Neutrophil (primary cell): ENCODE measurements around the gene GULP1.

Source experiments
- H3K27ac ChIP-seq: fragments of 200-600 bp; sonication (generic); 2 replicates; pipeline ENCODE4 v1.5.1; 2016; ENCODE audit warnings: mild to moderate bottlenecking, moderate library complexity
- H3K27me3 ChIP-seq: fragments of 200-600 bp; sonication (generic); 2 replicates; pipeline ENCODE4 v1.6.0; 2016; ENCODE audit warnings: mild to moderate bottlenecking
- H3K36me3 ChIP-seq: fragments of 200-600 bp; sonication (generic); 2 replicates; pipeline ENCODE4 v1.5.1; 2017
- H3K4me1 ChIP-seq, 2 experiments: fragments of 200-600 bp in 1 of 2; sonication (generic) in 1 of 2; 1 replicate in 1 of 2; 2 replicates in 1 of 2; pipeline versions ENCODE4 v1.5.1 to v1.6.1; 2013 to 2016; ENCODE audit warnings: low read depth in 1 of 2, low read length in 1 of 2, mild to moderate bottlenecking in 1 of 2, moderate library complexity in 1 of 2; ENCODE audit not compliant: control insufficient read depth in 1 of 2, insufficient read depth in 1 of 2
- H3K4me3 ChIP-seq, 2 experiments: fragments of 200-600 bp in 1 of 2; sonication (generic) in 1 of 2; 1 replicate in 1 of 2; 2 replicates in 1 of 2; pipeline ENCODE4 v1.5.1; 2013 to 2016; ENCODE audit warnings: low read depth in 1 of 2, low read length in 1 of 2, mild to moderate bottlenecking in 1 of 2, moderate library complexity in 1 of 2
- H3K9me3 ChIP-seq: fragments of 200-600 bp; sonication (generic); 2 replicates; pipeline ENCODE4 v1.5.1; 2016
- CTCF ChIP-seq: fragments of 200-600 bp; sonication (generic); IDR thresholded peaks from 2 replicates; pipeline ENCODE4 v1.5.1; 2016; ENCODE audit warnings: antibody characterized with exemption

GULP1 gene

GRCh38 chr2:188326669-188327301 lies 35.1 kb downstream of the GULP1 start:
- H3K27me3 ChIP-seq = no peaks in the 10 kb centered on the region
- H3K4me1 ChIP-seq = no peaks in the 10 kb centered on the region
- no peaks in the 10 kb centered on the region for H3K9me3 ChIP-seq
- no peak for TF ChIP-seq CTCF
- H3K36me3 ChIP-seq = no peaks in the 10 kb centered on the region
- no peak overlapping the region for H3K4me3 ChIP-seq
- no peak overlapping the region for H3K27ac ChIP-seq

GRCh38 chr2:188327518-188328213 lies 36.0 kb downstream of the GULP1 start:
- Histone ChIP-seq H3K4me3 (no peak overlapping the region), H3K27me3 (no peaks in the 10 kb centered on the region), H3K27ac (no peak overlapping the region), H3K9me3 (no peaks in the 10 kb centered on the region), H3K36me3 (no peaks in the 10 kb centered on the region), H3K4me1 (no peaks in the 10 kb centered on the region)
- TF ChIP-seq CTCF = no peak

- Histone ChIP-seq H3K27me3 (no peaks in the 10 kb centered on the region), H3K4me1 (no peaks in the 10 kb centered on the region), H3K4me3 (no peak overlapping the region), H3K36me3 (no peaks in the 10 kb centered on the region), H3K9me3 (no peaks in the 10 kb centered on the region), H3K27ac (no peak overlapping the region)
- TF ChIP-seq CTCF = no peak
Observed at GRCh38 chr2:188328419-188328818, 36.7 kb downstream of the GULP1 start.

GRCh38 chr2:188330316-188331053 lies 38.8 kb downstream of the GULP1 start:
- Histone ChIP-seq H3K4me3 (no peak overlapping the region), H3K27ac (no peak overlapping the region), H3K4me1 (no peaks in the 10 kb centered on the region), H3K9me3 (no peaks in the 10 kb centered on the region), H3K27me3 (no peaks in the 10 kb centered on the region), H3K36me3 (no peaks in the 10 kb centered on the region)
- no peak for TF ChIP-seq CTCF

- Histone ChIP-seq H3K4me3 (no peak overlapping the region), H3K4me1 (no peaks in the 10 kb centered on the region)
- TF ChIP-seq CTCF = no peak
Observed at GRCh38 chr2:188332619-188333018, 40.9 kb downstream of the GULP1 start.

More at GRCh38 chr2:188332619-188333018, 40.9 kb downstream of the GULP1 start:
- Histone ChIP-seq H3K9me3 (no peaks in the 10 kb centered on the region), H3K27me3 (no peaks in the 10 kb centered on the region), H3K36me3 (no peaks in the 10 kb centered on the region), H3K27ac (no peak overlapping the region)
